ENCODE measurements around the gene RPS29.
"Not testable (repeated sequence)": the region's sequence is repeated elsewhere in the genome, so short reads cannot be mapped to it uniquely, and the experiment has no call there.

GRCh38 chr14:49584981-49585640, 1.1 kb downstream of the RPS29 start:
- TF ChIP-seq CTCF, POLR2A (IDR thresholded peaks at IDR 0.05): not testable (repeated sequence)
